ENCODE results near the gene LDHAL6B.

GRCh38 chr15:59190291-59190690, 16.4 kb upstream of the LDHAL6B start:
- TF ChIP-seq POLR2A (IDR thresholded peaks at IDR 0.05), result no peak
- TF ChIP-seq, protein P1, sequence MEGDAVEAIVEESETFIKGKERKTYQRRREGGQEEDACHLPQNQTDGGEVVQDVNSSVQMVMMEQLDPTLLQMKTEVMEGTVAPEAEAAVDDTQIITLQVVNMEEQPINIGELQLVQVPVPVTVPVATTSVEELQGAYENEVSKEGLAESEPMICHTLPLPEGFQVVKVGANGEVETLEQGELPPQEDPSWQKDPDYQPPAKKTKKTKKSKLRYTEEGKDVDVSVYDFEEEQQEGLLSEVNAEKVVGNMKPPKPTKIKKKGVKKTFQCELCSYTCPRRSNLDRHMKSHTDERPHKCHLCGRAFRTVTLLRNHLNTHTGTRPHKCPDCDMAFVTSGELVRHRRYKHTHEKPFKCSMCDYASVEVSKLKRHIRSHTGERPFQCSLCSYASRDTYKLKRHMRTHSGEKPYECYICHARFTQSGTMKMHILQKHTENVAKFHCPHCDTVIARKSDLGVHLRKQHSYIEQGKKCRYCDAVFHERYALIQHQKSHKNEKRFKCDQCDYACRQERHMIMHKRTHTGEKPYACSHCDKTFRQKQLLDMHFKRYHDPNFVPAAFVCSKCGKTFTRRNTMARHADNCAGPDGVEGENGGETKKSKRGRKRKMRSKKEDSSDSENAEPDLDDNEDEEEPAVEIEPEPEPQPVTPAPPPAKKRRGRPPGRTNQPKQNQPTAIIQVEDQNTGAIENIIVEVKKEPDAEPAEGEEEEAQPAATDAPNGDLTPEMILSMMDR (IDR thresholded peaks at IDR 0.05), result no peak
